Measurements from ENCODE around the gene FHL5. TPM values are rescaled to one million over a fixed set of nuclear protein-coding genes. Genes with fewer than 3 reads are reported as not detected.

FHL5 gene
- polyA plus RNA-seq, 1 donor from 2014 or later: not detected

- no peaks in the 10 kb centered on the region for H3K9me3 ChIP-seq (ENCODE audit: low read length)
- H3K27me3 ChIP-seq (ENCODE audit: insufficient read depth, low read depth, low read length): no peaks in the 10 kb centered on the region
- H3K4me2 ChIP-seq (ENCODE audit: low read length): no peak overlapping the region
- TF ChIP-seq POLR2AphosphoS5 (IDR thresholded peaks at IDR 0.05) (no peak), TAF1 (IDR thresholded peaks at IDR 0.05; ENCODE audit: low read depth) (no peak), EP300 (conservative IDR thresholded peaks at IDR 0.05; ENCODE audit: poor library complexity, severe bottlenecking) (no peak), MXI1 (conservative IDR thresholded peaks at IDR 0.05; ENCODE audit: poor library complexity, severe bottlenecking) (no peak)
- no peaks in the 10 kb centered on the region for H3K79me2 ChIP-seq (replicated peaks; ENCODE audit: insufficient read depth, low read length)
- no peak overlapping the region for H3K27ac ChIP-seq (ENCODE audit: low read length)
- no peak overlapping the region for H3K4me3 ChIP-seq (ENCODE audit: low read length)
- no peaks in the 10 kb centered on the region for H3F3A ChIP-seq (ENCODE audit: insufficient read depth, low read length, poor library complexity, severe bottlenecking)
- H3K36me3 ChIP-seq (ENCODE audit: insufficient read depth, low read length): no peaks in the 10 kb centered on the region
- H4K20me1 ChIP-seq (ENCODE audit: insufficient read depth): no peaks in the 10 kb centered on the region
- H3K9ac ChIP-seq (ENCODE audit: low read length): no peak overlapping the region
- H2AFZ ChIP-seq (ENCODE audit: low read depth, low read length): no peak overlapping the region
- H3K9me2 ChIP-seq (ENCODE audit: insufficient read depth, low read length): no peaks in the 10 kb centered on the region
Measured at GRCh38 chr6:96604420-96604819, 41.5 kb downstream of the FHL5 start.

GRCh38 chr6:96608074-96608473, 45.1 kb downstream of the FHL5 start:
- no peaks in the 10 kb centered on the region for H3F3A ChIP-seq (ENCODE audit: insufficient read depth, low read length, poor library complexity, severe bottlenecking)

GRCh38 chr6:96610019-96610418, 47.1 kb downstream of the FHL5 start:
- no peak overlapping the region for H3K27ac ChIP-seq (ENCODE audit: low read length)
- H3K4me3 ChIP-seq (ENCODE audit: low read length): no peak overlapping the region
- H3K9me2 ChIP-seq (ENCODE audit: insufficient read depth, low read length): no peaks in the 10 kb centered on the region
- H3K79me2 ChIP-seq (replicated peaks; ENCODE audit: insufficient read depth, low read length): no peaks in the 10 kb centered on the region
- H3K9me3 ChIP-seq (ENCODE audit: low read length): no peaks in the 10 kb centered on the region
- H3F3A ChIP-seq (ENCODE audit: insufficient read depth, low read length, poor library complexity, severe bottlenecking): no peaks in the 10 kb centered on the region
- TF ChIP-seq MXI1 (conservative IDR thresholded peaks at IDR 0.05; ENCODE audit: poor library complexity, severe bottlenecking): no peak
- TF ChIP-seq EZH2 (IDR thresholded peaks at IDR 0.05; ENCODE audit: borderline replicate concordance, insufficient read depth, low read length, poor library complexity, severe bottlenecking): no peak
- no peak for TF ChIP-seq SMC3 (conservative IDR thresholded peaks at IDR 0.05; ENCODE audit: poor library complexity)
- TF ChIP-seq, protein P1, sequence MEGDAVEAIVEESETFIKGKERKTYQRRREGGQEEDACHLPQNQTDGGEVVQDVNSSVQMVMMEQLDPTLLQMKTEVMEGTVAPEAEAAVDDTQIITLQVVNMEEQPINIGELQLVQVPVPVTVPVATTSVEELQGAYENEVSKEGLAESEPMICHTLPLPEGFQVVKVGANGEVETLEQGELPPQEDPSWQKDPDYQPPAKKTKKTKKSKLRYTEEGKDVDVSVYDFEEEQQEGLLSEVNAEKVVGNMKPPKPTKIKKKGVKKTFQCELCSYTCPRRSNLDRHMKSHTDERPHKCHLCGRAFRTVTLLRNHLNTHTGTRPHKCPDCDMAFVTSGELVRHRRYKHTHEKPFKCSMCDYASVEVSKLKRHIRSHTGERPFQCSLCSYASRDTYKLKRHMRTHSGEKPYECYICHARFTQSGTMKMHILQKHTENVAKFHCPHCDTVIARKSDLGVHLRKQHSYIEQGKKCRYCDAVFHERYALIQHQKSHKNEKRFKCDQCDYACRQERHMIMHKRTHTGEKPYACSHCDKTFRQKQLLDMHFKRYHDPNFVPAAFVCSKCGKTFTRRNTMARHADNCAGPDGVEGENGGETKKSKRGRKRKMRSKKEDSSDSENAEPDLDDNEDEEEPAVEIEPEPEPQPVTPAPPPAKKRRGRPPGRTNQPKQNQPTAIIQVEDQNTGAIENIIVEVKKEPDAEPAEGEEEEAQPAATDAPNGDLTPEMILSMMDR (IDR thresholded peaks at IDR 0.05; ENCODE audit: poor library complexity, severe bottlenecking): no peak
- no peak for TF ChIP-seq REST (IDR thresholded peaks at IDR 0.05; ENCODE audit: borderline replicate concordance)
- TF ChIP-seq EP300 (conservative IDR thresholded peaks at IDR 0.05; ENCODE audit: poor library complexity, severe bottlenecking): no peak
- no peak for TF ChIP-seq POLR2AphosphoS5 (IDR thresholded peaks at IDR 0.05)
- no peak for TF ChIP-seq TAF1 (IDR thresholded peaks at IDR 0.05; ENCODE audit: low read depth)
- no peak for TF ChIP-seq RAD21 (conservative IDR thresholded peaks at IDR 0.05)
- H3K4me2 ChIP-seq (ENCODE audit: low read length): no peak overlapping the region
- H2AFZ ChIP-seq (ENCODE audit: low read depth, low read length): no peak overlapping the region
- H4K20me1 ChIP-seq (ENCODE audit: insufficient read depth): no peaks in the 10 kb centered on the region
- no peaks in the 10 kb centered on the region for H3K36me3 ChIP-seq (ENCODE audit: insufficient read depth, low read length)
- H3K27me3 ChIP-seq (ENCODE audit: insufficient read depth, low read depth, low read length): no peaks in the 10 kb centered on the region
- no peak overlapping the region for H3K9ac ChIP-seq (ENCODE audit: low read length)

More at GRCh38 chr6:96608074-96608473, 45.1 kb downstream of the FHL5 start:
- TF ChIP-seq MXI1 (conservative IDR thresholded peaks at IDR 0.05; ENCODE audit: poor library complexity, severe bottlenecking) (no peak), SMC3 (conservative IDR thresholded peaks at IDR 0.05; ENCODE audit: poor library complexity) (no peak), EP300 (conservative IDR thresholded peaks at IDR 0.05; ENCODE audit: poor library complexity, severe bottlenecking) (no peak)
- Histone ChIP-seq H3K36me3 (ENCODE audit: insufficient read depth, low read length) (no peaks in the 10 kb centered on the region), H3K27ac (ENCODE audit: low read length) (no peak overlapping the region), H4K20me1 (ENCODE audit: insufficient read depth) (no peaks in the 10 kb centered on the region), H3K79me2 (replicated peaks; ENCODE audit: insufficient read depth, low read length) (no peaks in the 10 kb centered on the region), H3K9me2 (ENCODE audit: insufficient read depth, low read length) (no peaks in the 10 kb centered on the region), H3K4me2 (ENCODE audit: low read length) (no peak overlapping the region), H3K9me3 (ENCODE audit: low read length) (no peaks in the 10 kb centered on the region), H3K27me3 (ENCODE audit: insufficient read depth, low read depth, low read length) (no peaks in the 10 kb centered on the region), H3K9ac (ENCODE audit: low read length) (no peak overlapping the region), H3K4me3 (ENCODE audit: low read length) (no peak overlapping the region), H2AFZ (ENCODE audit: low read depth, low read length) (no peak overlapping the region)

All from neural cell (in vitro differentiated cells).